T-helper 9 cell (primary cell): ENCODE results near the gene CMTM5.
"Not testable (repeated sequence)": the region's sequence is repeated elsewhere in the genome, so short reads cannot be mapped to it uniquely, and the experiment has no call there.

Source experiments
- DNase-seq: peaks from one replicate; pipeline ENCODE4 v3.0.0-alpha.2; 2020

CMTM5 gene

GRCh38 chr14:23415821-23416778 is 39.3 kb downstream of the CMTM5 start:
- no peak for DNase-seq

DNA sequence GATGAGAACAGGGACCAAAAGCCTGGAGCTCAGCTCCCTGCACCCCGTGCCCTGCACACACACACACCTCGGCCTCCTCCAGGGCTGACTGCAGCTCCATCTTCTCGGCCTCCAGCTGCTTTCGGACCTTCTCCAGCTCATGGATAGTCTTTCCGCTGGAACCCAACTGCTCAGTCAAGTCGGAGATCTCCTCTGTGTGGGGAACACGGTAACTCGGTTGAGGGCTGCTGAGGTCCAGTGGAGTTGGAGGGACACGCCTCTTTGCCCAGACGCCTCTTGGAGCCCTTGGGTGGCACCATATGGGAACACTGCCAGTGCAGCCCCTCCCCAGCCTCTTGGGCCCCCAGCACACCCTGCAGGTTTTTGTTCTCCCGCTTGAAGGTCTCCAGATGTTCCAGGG is 40.0 kb downstream of the CMTM5 start:
- no peak for DNase-seq

DNA sequence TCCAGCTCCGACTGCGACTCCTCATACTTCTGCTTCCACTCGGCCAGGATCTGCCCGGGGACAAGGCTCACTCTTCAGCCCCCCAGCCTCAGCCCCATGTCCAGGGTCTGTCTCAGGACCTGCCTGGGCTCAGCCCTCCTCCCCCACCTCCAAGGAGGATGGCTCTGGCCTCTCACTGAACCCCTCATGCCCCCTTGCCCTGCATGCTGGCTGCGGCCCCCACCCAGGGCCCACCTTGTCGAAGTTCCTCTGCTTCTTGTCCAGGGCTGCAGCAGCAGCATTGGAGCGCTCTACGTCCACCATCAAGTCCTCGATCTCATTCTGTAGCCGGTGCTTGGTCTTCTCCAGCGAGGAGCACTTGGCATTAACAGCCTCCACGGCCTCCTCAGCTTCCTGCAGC is 40.4 kb downstream of the CMTM5 start:
- not testable (repeated sequence) for DNase-seq

- no peak for DNase-seq
These were observed 41.2 kb downstream of the CMTM5 start for GRCh38 chr14:23418021-23418420.

GRCh38 chr14:23419646-23420045 is 42.8 kb downstream of the CMTM5 start:
- DNase-seq, result not testable (repeated sequence)

GRCh38 chr14:23421594-23421993 is 44.7 kb downstream of the CMTM5 start:
- no peak for DNase-seq

DNA sequence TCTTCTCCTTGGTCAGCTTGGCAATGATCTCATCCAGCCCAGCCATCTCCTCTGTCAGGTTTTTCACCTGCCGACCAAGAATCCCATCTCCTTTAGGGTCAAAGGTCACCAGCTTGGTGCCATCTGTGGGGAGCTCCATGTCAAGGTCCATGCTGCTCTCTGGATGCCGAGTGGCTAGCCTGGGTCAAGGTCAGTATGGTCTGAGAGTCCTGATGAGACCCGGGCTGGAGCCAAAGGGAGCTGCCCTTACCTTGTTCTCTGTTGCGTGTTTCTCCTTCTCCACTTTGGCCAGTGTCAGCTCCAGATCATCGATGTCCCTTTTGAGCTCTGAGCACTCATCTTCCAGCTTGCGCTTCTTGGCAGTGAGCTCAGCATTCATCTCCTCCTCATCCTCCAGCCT is 46.8 kb downstream of the CMTM5 start:
- no peak for DNase-seq

DNA sequence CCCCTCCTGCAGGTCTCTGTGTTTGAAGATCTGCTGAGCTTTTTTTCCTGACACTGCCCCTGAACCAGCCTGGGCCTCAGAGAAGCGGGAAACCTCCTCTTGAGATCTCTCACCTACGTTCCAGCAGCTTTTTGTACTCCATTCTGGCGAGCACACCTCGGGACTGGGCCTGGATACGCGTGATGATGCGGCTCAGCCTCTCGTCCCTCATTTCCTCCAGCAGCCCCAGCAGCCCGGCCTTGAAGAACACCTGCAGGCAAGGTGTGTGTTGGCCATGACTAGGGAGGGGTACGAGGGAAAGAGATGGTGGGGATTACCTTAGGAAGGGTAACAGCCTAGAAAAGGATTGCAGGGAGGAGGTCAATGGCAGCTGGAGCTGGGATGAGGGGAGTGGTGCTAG is 48.3 kb downstream of the CMTM5 start:
- DNase-seq, result no peak

DNA sequence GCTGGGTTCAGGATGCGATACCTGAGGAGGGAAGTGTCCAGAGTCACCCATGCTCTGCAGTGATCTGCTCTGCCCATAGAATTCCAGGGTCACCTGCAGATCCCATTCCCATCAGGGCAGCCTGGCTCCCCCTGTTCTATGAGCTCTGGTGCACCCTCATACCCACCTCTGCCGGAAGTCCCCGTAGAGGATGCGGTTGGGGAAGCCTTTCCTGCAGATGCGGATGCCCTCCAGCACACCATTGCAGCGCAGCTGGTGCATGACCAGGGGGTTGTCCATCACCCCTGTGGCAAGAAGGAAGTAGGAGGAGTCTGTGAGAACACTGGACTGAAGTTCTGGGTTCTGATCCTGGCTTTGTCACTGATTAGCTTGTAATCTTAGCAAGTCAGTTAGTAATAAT is 49.0 kb downstream of the CMTM5 start:
- not testable (repeated sequence) for DNase-seq

- no peak for DNase-seq
These were observed 52.0 kb downstream of the CMTM5 start for GRCh38 chr14:23428686-23429495.
